ENCODE results near the gene RAC3.

Gene RAC3

DNA sequence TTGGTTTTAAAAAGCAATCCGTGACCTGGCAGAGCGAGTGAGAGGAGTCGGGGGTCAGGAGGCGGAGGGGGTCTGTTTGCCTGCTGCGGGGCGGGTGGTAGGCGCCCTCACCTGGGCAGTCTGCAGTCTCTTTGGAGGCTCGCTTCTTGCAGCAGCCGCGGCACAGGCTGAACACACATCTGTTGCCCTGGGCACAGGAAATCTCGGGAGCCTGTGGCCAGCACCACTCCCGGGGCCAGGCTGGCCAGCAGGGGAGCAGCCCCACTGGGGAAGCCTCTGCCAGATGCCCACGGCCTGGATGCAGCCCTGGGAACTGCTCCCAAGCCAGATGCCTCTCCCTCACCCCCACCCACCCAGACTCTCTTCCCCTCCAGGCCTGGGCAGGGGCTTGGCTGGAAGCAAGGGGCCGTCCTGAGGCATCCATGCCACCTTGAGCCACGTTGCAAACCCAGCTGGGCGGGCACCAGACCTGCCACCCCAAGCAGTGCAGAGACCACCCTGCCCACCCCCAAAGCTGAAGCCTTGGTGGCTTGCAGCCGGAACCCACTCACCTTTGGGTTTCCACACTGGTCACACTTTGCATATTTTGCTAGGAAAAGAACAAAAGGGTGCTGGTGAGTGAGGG lies 26.9 kb downstream of the RAC3 start:
- DNase-seq, result no peak

DNA sequence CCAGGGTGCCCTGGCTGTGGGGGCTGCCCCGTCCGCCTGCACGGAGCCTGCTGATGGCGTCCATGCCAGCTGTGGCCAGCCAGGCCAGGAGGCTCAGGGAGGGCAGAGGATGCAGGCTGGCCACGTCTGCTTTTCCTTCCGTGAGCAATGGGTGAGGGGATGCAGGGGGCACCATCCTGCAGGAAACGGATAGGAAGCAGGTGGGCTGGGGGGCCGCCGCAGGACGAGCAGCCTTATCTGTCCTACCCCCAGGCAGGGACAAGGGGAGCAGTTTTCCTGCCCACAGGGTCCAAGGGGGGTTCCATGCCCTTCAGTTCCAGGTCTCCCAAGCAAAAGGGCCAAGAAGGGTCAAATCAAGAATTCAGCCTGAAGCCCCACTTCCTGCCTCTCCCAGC lies 27.4 kb downstream of the RAC3 start:
- DNase-seq, result no peak

GRCh38 chr17:82059272-82060000 lies 28.0 kb downstream of the RAC3 start:
- DNase-seq, result no peak

DNA sequence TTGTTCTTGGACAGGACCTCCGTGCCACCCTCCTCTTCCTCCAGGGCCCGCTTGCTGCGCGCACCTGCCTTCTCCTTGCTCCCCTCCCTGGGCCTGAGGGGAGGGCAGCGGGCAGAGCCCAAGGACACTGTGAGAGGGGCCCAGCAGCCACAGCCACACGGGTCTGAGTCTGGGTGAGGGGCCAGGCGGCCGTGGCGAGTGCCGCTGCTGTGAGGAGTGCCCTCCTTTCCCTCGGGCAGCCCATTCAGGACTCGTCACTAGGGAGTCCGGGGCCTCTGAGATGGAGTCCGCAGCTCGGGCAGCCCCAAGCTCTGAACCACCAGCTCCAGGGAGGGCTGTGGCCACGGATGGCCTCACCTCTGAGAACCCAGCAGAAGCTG lies 28.5 kb downstream of the RAC3 start:
- DNase-seq, result no peak

DNA sequence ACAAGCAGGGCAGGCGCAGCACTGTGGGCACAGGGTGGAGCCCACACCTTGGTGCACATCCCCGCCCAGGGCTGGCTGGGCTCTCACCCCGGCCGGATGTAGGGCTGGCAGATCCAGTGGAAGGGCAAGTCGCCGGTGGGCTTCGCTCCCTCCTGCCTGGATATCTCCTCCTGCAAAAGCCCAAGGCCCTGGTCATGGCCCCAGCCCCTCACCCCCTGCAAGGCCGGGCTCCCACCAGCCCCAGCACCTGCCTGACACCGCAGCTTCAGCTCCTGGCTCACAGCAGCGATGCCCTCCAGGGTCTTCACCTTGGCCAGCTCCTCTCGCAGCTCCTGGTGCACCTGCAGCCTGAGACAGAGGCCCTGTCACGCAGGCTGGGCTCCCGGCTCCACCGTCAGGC lies 29.1 kb downstream of the RAC3 start:
- DNase-seq, result no peak

DNA sequence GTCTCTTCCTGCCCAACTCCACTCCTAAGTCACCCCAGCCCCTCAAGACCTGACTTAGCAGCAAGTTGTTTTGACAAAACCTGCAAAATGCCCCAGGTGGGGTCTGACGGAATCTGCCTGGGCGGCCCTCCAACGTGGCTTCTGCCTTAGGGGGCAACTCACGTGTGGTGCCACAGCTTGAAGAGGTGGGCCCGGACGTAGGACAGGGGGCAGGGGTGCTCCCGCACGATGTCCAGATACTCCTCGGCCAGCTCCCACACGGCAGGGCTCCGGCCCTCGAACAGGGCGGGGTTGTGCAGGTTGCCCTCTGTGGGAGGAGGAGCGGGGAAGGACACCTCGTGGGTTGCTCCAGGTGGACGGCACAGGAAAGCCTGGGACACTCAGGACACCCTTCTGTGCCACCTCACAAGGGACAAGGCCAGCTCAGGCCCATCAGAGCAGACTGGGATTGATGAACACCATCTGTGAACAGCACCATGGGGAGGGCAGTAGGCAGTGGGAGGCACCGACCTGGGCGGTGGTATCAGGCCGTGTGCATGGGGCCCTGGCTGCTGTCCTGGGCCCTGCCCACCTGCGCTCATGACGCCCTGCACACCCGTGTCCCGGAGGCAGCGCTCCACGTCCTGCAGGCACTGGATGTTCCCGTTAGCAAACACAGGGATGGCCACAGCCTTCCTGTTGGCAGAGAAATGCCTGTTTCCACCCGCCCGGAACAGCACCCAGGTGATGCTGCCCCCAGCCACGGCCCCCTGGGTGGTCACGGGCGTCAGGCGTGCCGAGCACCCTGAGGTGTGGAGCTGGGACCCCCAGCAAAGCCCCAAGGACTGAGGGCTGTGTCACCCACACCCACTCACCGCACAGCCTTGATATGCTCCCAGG lies 29.8 kb downstream of the RAC3 start:
- DNase-seq, result no peak

DNA sequence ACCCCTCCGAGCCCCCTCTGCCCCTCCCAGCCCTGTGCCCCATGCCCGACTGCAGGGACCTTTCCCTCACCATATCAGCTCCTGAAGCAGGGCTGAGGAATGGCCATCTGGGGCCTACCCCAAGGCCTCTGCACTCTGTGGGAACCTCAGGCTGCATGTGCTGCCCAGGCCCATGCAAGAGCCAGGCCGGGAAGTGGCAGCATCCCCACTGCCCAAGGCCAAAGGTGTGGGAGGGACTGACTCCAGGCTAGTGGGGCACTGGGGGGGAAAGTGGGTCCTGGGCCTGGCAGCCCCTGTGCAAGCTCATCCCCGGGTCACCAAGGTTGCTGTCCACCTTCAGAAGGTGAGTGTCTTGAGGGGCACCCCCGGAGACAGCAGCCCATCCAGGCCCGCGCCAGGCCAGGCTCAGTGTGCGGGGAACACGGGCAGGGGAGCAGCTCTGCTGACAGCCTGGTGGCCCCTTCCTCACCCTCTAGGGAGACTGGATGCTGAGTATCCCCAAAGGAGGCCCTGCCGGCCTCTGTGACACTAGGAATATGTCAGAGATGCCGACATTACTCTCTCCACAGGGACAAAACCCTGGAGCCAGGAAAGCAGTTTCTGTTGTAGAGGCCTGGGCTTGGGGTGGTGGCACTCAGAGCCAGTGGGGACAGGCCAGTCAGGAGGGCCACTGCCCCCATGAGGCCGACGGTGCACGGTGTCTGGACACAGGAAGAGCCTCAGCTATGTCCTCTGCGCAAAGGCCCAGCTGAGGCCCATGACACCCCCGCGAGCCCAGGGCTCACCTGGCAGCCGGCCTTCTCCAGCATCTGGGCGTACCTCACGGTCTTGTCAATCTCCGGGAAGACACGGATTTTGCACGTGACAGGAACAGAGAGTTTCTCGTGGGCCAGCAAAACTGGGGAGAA lies 30.9 kb downstream of the RAC3 start:
- DNase-seq, result no peak

- DNase-seq, result no peak
Observed at GRCh38 chr17:82062984-82063368, 31.5 kb downstream of the RAC3 start.

- no peak for DNase-seq
Observed at GRCh38 chr17:82063424-82064415, 32.2 kb downstream of the RAC3 start.

GRCh38 chr17:82064433-82065192 lies 33.1 kb downstream of the RAC3 start:
- DNase-seq, result no peak

DNA sequence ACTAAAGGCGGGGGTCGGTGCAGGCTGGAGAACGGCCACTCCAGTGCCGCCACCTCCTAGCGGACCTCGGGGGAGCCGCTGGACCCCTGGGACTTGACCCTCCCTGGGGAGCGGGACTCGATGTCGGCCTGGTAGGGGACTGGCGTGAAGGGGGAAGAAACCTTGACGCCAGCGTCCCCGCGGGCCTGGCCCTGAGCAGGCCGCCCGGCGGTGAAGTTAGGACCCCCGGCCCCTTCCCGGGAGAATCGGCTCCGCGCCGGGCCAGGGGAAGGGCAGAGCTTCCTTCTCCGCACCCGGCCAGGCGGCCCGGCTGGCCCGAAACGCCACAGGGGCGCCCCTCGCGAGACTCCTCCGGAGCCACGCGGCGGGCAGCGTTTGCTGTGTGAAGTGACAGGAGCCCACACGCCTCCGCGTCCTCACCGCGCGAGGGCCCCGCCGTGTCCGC lies 33.7 kb downstream of the RAC3 start:
- peak in 1 of 2 experiments; percentile 51 for DNase-seq

- DNase-seq, result peak; percentile 80 to 86
Observed at GRCh38 chr17:82065638-82066303, 34.3 kb downstream of the RAC3 start, which contains the start of gene DUS1L. Gene DUS1L, minus strand, starts transcription at chr17:82065804. Its CDS starts 745 bp downstream, at chr17:82065059.

GRCh38 chr17:82070611-82071010 lies 39.1 kb downstream of the RAC3 start:
- DNase-seq, result no peak

GRCh38 chr17:82072827-82073226 lies 41.3 kb downstream of the RAC3 start:
- DNase-seq, result no peak

DNA sequence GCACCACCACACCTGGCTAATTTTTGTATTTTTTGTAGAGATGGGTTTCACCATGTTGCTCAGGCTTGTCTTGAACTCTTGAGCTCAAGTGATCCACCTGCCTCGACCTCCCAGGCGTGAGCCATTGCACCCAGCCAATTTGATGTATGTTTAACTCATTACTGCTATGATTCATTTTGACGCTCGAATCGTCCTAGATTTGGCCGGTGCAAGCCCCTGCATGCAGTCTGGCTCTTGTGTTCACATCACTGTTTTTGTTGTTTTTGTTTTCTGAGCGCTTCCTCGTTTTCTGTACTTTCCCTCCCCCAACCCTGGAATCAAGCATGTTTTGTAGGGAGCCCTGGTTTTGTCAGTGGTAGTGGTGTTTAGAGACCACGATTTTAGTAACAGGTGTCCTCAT lies 42.0 kb downstream of the RAC3 start:
- no peak for DNase-seq

DNA sequence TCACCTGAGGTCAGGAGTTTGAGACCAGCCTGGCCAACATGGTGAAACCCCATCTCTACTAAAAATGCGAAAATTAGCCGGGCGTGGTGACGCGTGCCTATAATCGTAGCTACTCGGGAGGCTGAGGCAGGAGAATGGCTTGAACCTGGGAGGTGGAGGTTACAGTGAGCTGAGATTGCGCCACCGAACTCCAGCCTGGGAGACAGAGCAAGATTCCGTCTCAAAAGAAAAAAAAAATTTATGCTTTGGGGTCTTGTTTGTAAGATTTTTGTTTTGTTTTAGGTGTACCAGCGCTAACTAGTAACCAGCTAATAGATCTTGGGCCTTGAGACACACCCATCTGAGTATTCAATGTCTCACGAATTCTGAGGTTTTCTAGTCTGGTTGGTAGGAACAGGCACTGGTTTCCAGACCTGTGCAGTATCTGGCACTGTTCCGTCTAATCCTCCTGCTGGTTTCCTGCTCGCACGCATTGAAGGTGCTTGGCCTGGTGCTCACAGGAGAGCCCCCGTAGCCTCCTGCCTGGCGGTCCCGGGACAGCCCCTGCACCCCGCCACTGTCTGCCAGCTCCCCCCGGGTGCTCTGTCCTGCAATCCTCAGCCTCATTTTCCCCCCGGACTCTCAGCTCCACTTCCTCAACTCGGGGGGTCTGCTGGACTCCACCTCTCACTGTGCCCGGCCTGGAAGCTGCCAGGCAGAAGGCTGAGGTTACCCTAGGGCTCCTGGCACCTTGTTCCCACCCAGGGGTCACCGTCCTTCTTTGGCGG lies 44.7 kb downstream of the RAC3 start:
- no peak for DNase-seq

GRCh38 chr17:82076785-82077591 lies 45.5 kb downstream of the RAC3 start:
- DNase-seq, result no peak
